Endothelial cell of umbilical vein (primary cell): ENCODE measurements around the gene GANC. TPM values are rescaled to one million over a fixed set of nuclear protein-coding genes. Genes with fewer than 3 reads are reported as not detected.

Experiments used
- BruUV-seq: library from RNA; stranded (reverse); fragments of 400-500 nt; replicated peaks from 2 replicates; lab custom pipeline; 2021; lab: Mats Ljungman, UMichigan
- CTCF ChIA-PET: fragments of 300-600, 350-600 bp; sonication (Branson Sonifier 250); formaldehyde crosslinking; loops from one replicate; lab custom pipeline; 2021; ENCODE audit warnings: antibody characterized with exemption, inconsistent platforms; lab: Charles Lee
- POLR2A ChIA-PET: fragments of 300-600, 350-600 bp; sonication (Branson Sonifier 250); formaldehyde crosslinking; loops from one replicate; lab custom pipeline; 2021; ENCODE audit warnings: antibody characterized with exemption, inconsistent platforms; lab: Charles Lee
- DNase-seq: peaks from one replicate; pipeline ENCODE4 v3.0.0-alpha.2; 2011; ENCODE audit warnings: low read depth, low spot score
- FAIRE-seq: peaks from 2 replicates; lab custom pipeline; 2011; peaks lifted over from hg19 to GRCh38; lab: Jason Lieb, UNC
- H2AFZ ChIP-seq: 2 replicates; pipeline ENCODE4 v1.6.0; 2012; ENCODE audit warnings: low read depth, low read length, control low read depth, inconsistent platforms
- H3K27ac ChIP-seq: 2 replicates; pipeline ENCODE4 v1.5.1; 2011; ENCODE audit warnings: low read depth, mild to moderate bottlenecking, control low read depth, low read length, moderate library complexity; ENCODE audit not compliant: insufficient read depth
- H3K27me3 ChIP-seq, 2 experiments: 2 replicates each; pipeline versions ENCODE4 v1.6.0 to v1.6.1; 2011; ENCODE audit warnings: low read length in 2 of 2, mixed read lengths in 1 of 2; ENCODE audit not compliant: control insufficient read depth in 2 of 2, insufficient read depth in 2 of 2
- H3K36me3 ChIP-seq, 2 experiments: 2 replicates in 1 of 2; 3 replicates in 1 of 2; pipeline ENCODE4 v1.5.1; 2011; ENCODE audit warnings: low read length in 2 of 2, mild to moderate bottlenecking in 1 of 2, moderate library complexity in 1 of 2; ENCODE audit not compliant: control insufficient read depth in 2 of 2, insufficient read depth in 2 of 2; ENCODE audit errors: extremely low read depth in 1 of 2
- H3K4me1 ChIP-seq: 3 replicates; pipeline ENCODE4 v1.5.1; 2011; ENCODE audit warnings: mild to moderate bottlenecking, low read length; ENCODE audit not compliant: control insufficient read depth, insufficient read depth; ENCODE audit errors: extremely low read depth
- H3K4me2 ChIP-seq: 2 replicates; pipeline ENCODE4 v1.6.1; 2011; ENCODE audit warnings: low read length, control low read depth, mixed read lengths; ENCODE audit not compliant: insufficient read depth
- H3K4me3 ChIP-seq, 3 experiments: fragments of 200-600 bp in 1 of 3; sonication (generic), shearing (Covaris generic) in 1 of 3; replicated peaks in 1 of 3; 2 replicates each; pipeline ENCODE4 v1.5.1; 2011 to 2016; ENCODE audit warnings: control low read depth in 3 of 3, low read length in 3 of 3, mild to moderate bottlenecking in 2 of 3, inconsistent platforms in 1 of 3, low read depth in 1 of 3, moderate library complexity in 1 of 3; ENCODE audit not compliant: insufficient read depth in 1 of 3
- H3K79me2 ChIP-seq: 2 replicates; pipeline ENCODE4 v1.6.0; 2012; ENCODE audit warnings: low read length, inconsistent platforms; ENCODE audit not compliant: control insufficient read depth, insufficient read depth
- H3K9ac ChIP-seq: replicated peaks from 2 replicates; pipeline ENCODE3; 2011; ENCODE audit warnings: low read length, control low read depth; ENCODE audit not compliant: insufficient read depth; ENCODE audit errors: extremely low read depth
- H3K9me1 ChIP-seq: replicated peaks from 3 replicates; pipeline ENCODE4 v1.6.0; 2011; ENCODE audit warnings: mild to moderate bottlenecking, low read length; ENCODE audit not compliant: control insufficient read depth, insufficient read depth; ENCODE audit errors: extremely low read depth
- H3K9me3 ChIP-seq: replicated peaks from 2 replicates; pipeline ENCODE4 v1.5.1; 2012; ENCODE audit warnings: low read length, inconsistent platforms; ENCODE audit not compliant: control insufficient read depth, insufficient read depth
- H4K20me1 ChIP-seq: replicated peaks from 2 replicates; pipeline ENCODE3; 2011; ENCODE audit warnings: mild to moderate bottlenecking, low read length; ENCODE audit not compliant: control insufficient read depth, insufficient read depth; ENCODE audit errors: extremely low read depth
- CTCF ChIP-seq, 2 donors: IDR thresholded peaks; 1 replicate in 1 of 2; 2 replicates in 1 of 2; pipeline ENCODE4 v1.5.1; 2011; ENCODE audit warnings: low read length in 2 of 2, mild to moderate bottlenecking in 2 of 2, moderate library complexity in 2 of 2, control low read depth in 1 of 2, inconsistent platforms in 1 of 2, low read depth in 1 of 2; ENCODE audit not compliant: insufficient read depth in 1 of 2; ENCODE audit errors: extremely low read depth in 1 of 2
- MAX ChIP-seq: IDR thresholded peaks from 2 replicates; pipeline ENCODE4 v1.6.1; 2011; ENCODE audit not compliant: insufficient read depth, insufficient read length
- MYC ChIP-seq: IDR thresholded peaks from one replicate; pipeline ENCODE4 v1.6.1; 2011; ENCODE audit warnings: mild to moderate bottlenecking, low read depth, low read length
- POLR2AphosphoS5 ChIP-seq: IDR thresholded peaks from 2 replicates; pipeline ENCODE4 v1.6.1; 2012; ENCODE audit warnings: low read depth, mild to moderate bottlenecking, control low read depth, low read length, moderate library complexity; ENCODE audit not compliant: insufficient read depth
- dilution Hi-C: fragments of 300-500 bp; cut with MboI; formaldehyde crosslinking; loops from one replicate; pipeline ENCODE4 v1.15.0; 2019; ENCODE audit warnings: low sequenced_read_pairs; ENCODE audit not compliant: extremely low pct_ligation_motif_present
- intact Hi-C: fragments of 100-400 bp; cut with micrococcal nuclease; formaldehyde crosslinking; loops from one replicate; pipeline ENCODE4 v1.10.0; 2022
- polyA plus RNA-seq, 4 experiments: library from polyadenylated mRNA; depleted of rRNA in 3 of 4; stranded (reverse) in 3 of 4; unstranded in 1 of 4; fragments of >200 nt; gene quantifications; 2 replicates each; pipeline versions ENCODE4 v1.2.1 to v1.2.3, GENCODE V29; 2011 to 2012; ENCODE audit warnings: missing spikeins in 1 of 4
- total RNA-seq: library from RNA; stranded (reverse); gene quantifications from 2 replicates; pipeline ENCODE4 v1.2.3, GENCODE V29; 2021

Gene GANC
- total and polyA plus RNA-seq, 2 donors (not counting 3 experiments of a cell fraction or from before 2014, with no cell fraction given): 8.5 to 17.8 TPM

- Histone ChIP-seq H3K9me3 (no peaks in the 10 kb centered on the region), H3K4me1 (no peaks in the 10 kb centered on the region), H3K4me3 (no peak within 1 kb of the TSS), H3K9ac (no peak within 1 kb of the TSS), H3K4me2 (no peak within 1 kb of the TSS), H3K27ac (no peak within 1 kb of the TSS), H3K27me3 (no peaks in the 10 kb centered on the region), H3K79me2 (no peaks in the 10 kb centered on the region), H3K36me3 (no peaks in the 10 kb centered on the region), H2AFZ (no peak within 1 kb of the TSS), H3K9me1 (no peaks in the 10 kb centered on the region), H4K20me1 (no peaks in the 10 kb centered on the region)
- POLR2A ChIA-PET: no interaction called here
- CTCF ChIA-PET: no interaction called here
- TF ChIP-seq MYC: no peak
- TF ChIP-seq MAX: no peak
- intact Hi-C loops: no loop called here
- no TSS peak for BruUV-seq
- dilution Hi-C loops: no loop called here
- FAIRE-seq (no peak), DNase-seq (no peak)
Observed at GRCh38 chr15:42359249-42359648, 86.2 kb downstream of the GANC start, which contains the start of gene CAPN3. Gene CAPN3, plus strand, starts transcription at chr15:42359501. Its CDS starts 305 bp downstream, at chr15:42359806.

GRCh38 chr15:42359985-42360384, 87.0 kb downstream of the GANC start:
- Histone ChIP-seq H3K9me3 (no peaks in the 10 kb centered on the region), H3K9me1 (no peaks in the 10 kb centered on the region), H3K36me3 (no peaks in the 10 kb centered on the region), H3K9ac (no peak overlapping the region), H3K4me1 (no peaks in the 10 kb centered on the region), H4K20me1 (no peaks in the 10 kb centered on the region), H2AFZ (no peak overlapping the region), H3K4me2 (no peak overlapping the region), H3K4me3 (no peak overlapping the region), H3K27me3 (no peaks in the 10 kb centered on the region), H3K79me2 (no peaks in the 10 kb centered on the region), H3K27ac (no peak overlapping the region)
- FAIRE-seq (no peak), DNase-seq (no peak)
- ChIA-PET CTCF (no interaction called here), POLR2A (no interaction called here)
- dilution Hi-C loops (no loop called here), intact Hi-C loops (no loop called here)
- TF ChIP-seq POLR2AphosphoS5 (no peak), MAX (no peak), MYC (no peak), CTCF (IDR thresholded peaks at IDR 0.05; ENCODE audit: extremely low read depth in 1 of 2, insufficient read depth in 1 of 2, low read depth in 1 of 2, low read length in 2 of 2) (no peak)
- BruUV-seq: no TSS peak
